ENCODE results near the gene DENND1A.

The DENND1A gene

GRCh38 chr9:123447934-123448646 lies 481.8 kb downstream of the DENND1A start:
- Histone ChIP-seq H3K9me2 (replicated peaks; ENCODE audit: insufficient read depth, low read length) (no peaks in the 10 kb centered on the region), H3K9me3 (ENCODE audit: insufficient read depth, low read length) (no peaks in the 10 kb centered on the region), H3K79me2 (ENCODE audit: insufficient read depth, low read length) (no peaks in the 10 kb centered on the region), H3K27ac (ENCODE audit: low read depth, low read length) (no peak overlapping the region), H2AFZ (ENCODE audit: low read depth, low read length, severe bottlenecking) (no peak overlapping the region), H3K36me3 (ENCODE audit: low read length) (no peaks in the 10 kb centered on the region), H3K9ac (ENCODE audit: low read length) (no peak overlapping the region), H3F3A (ENCODE audit: insufficient read depth) (no peaks in the 10 kb centered on the region), H3K4me3 (ENCODE audit: insufficient read depth, low read length, poor library complexity, severe bottlenecking) (no peak overlapping the region), H4K20me1 (ENCODE audit: low read depth, low read length) (no peaks in the 10 kb centered on the region), H3K4me2 (ENCODE audit: low read depth, low read length, poor library complexity, severe bottlenecking) (no peak overlapping the region), H3K27me3 (ENCODE audit: low read length) (no peaks in the 10 kb centered on the region)
- no peak for TF ChIP-seq EZH2phosphoT487 (conservative IDR thresholded peaks at IDR 0.05; ENCODE audit: low read length)
- TF ChIP-seq, protein P1, sequence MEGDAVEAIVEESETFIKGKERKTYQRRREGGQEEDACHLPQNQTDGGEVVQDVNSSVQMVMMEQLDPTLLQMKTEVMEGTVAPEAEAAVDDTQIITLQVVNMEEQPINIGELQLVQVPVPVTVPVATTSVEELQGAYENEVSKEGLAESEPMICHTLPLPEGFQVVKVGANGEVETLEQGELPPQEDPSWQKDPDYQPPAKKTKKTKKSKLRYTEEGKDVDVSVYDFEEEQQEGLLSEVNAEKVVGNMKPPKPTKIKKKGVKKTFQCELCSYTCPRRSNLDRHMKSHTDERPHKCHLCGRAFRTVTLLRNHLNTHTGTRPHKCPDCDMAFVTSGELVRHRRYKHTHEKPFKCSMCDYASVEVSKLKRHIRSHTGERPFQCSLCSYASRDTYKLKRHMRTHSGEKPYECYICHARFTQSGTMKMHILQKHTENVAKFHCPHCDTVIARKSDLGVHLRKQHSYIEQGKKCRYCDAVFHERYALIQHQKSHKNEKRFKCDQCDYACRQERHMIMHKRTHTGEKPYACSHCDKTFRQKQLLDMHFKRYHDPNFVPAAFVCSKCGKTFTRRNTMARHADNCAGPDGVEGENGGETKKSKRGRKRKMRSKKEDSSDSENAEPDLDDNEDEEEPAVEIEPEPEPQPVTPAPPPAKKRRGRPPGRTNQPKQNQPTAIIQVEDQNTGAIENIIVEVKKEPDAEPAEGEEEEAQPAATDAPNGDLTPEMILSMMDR (IDR thresholded peaks at IDR 0.05; ENCODE audit: insufficient read depth, low read length, poor library complexity, severe bottlenecking): no peak

DNA sequence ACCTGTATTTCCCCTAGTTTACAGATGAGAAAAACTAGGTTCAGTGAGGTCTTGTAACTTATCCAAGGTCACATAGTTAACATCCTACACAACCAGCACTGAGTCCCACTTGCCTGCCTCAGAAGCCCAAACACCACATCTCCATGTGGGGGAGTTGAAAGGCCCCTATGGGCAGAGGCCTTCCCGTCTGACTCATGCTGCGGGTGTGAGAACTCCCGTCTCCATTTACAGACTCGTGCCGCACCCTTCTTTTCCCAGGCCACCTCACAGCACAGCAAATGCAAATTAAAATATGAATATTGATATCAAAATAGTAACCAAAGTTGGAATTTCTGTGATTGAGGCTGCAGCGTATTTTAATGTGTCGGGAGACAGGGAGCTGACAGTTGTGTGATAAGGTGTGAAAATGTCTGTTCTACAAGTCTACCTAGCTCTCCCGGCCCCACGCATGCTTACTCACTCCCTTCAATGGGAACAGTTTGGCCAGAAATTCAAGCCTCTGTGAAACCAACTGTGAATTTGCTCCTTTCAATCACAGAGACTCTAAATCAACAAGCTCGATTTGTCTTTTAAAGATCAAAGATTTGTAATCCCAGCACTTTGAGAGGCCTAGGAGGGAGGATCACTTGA lies 483.8 kb downstream of the DENND1A start:
- H3K9me2 ChIP-seq (replicated peaks; ENCODE audit: insufficient read depth, low read length): no peaks in the 10 kb centered on the region

DNA sequence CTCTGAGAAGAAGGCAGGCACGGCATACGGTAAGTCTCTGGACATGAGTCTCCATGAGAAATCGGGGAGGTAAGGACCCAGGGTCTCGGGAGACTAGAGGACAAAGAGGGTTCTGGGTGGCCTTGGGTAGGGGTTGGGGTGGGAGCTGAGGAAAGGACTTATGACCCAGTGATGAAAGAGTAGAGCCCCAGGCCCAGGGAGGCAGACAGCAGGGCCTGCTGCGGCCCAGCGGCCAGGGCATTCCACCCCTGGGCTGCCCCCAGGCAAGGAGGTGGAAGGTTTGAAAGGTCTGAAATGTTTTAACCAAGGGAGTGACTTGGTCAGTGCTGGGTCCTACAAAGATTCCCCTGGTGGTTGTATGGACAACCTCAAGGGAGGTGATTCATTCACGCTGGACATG lies 484.8 kb downstream of the DENND1A start:
- H3K27me3 ChIP-seq (ENCODE audit: low read length): no peaks in the 10 kb centered on the region
- H3K9me2 ChIP-seq (replicated peaks; ENCODE audit: insufficient read depth, low read length): no peaks in the 10 kb centered on the region
- no peaks in the 10 kb centered on the region for H3F3A ChIP-seq (ENCODE audit: insufficient read depth)
- no peaks in the 10 kb centered on the region for H4K20me1 ChIP-seq (ENCODE audit: low read depth, low read length)
- H3K9me3 ChIP-seq (ENCODE audit: insufficient read depth, low read length): no peaks in the 10 kb centered on the region
- no peaks in the 10 kb centered on the region for H3K36me3 ChIP-seq (ENCODE audit: low read length)
- H3K9ac ChIP-seq (ENCODE audit: low read length): no peak overlapping the region
- H3K27ac ChIP-seq (ENCODE audit: low read depth, low read length): no peak overlapping the region
- TF ChIP-seq, protein P1 (IDR thresholded peaks at IDR 0.05; ENCODE audit: insufficient read depth, low read length, poor library complexity, severe bottlenecking): no peak
- no peak for TF ChIP-seq EZH2phosphoT487 (conservative IDR thresholded peaks at IDR 0.05; ENCODE audit: low read length)
- H3K4me3 ChIP-seq (ENCODE audit: insufficient read depth, low read length, poor library complexity, severe bottlenecking): no peak overlapping the region
- H3K79me2 ChIP-seq (ENCODE audit: insufficient read depth, low read length): no peaks in the 10 kb centered on the region
- no peak overlapping the region for H3K4me2 ChIP-seq (ENCODE audit: low read depth, low read length, poor library complexity, severe bottlenecking)
- no peak overlapping the region for H2AFZ ChIP-seq (ENCODE audit: low read depth, low read length, severe bottlenecking)

More for the DNA sequence above, 483.8 kb downstream of the DENND1A start:
- no peak for TF ChIP-seq EZH2phosphoT487 (conservative IDR thresholded peaks at IDR 0.05; ENCODE audit: low read length)
- Histone ChIP-seq H2AFZ (ENCODE audit: low read depth, low read length, severe bottlenecking) (no peak overlapping the region), H3K9ac (ENCODE audit: low read length) (no peak overlapping the region), H3K36me3 (ENCODE audit: low read length) (no peaks in the 10 kb centered on the region), H3K4me3 (ENCODE audit: insufficient read depth, low read length, poor library complexity, severe bottlenecking) (no peak overlapping the region), H4K20me1 (ENCODE audit: low read depth, low read length) (no peaks in the 10 kb centered on the region), H3K79me2 (ENCODE audit: insufficient read depth, low read length) (no peaks in the 10 kb centered on the region), H3K4me2 (ENCODE audit: low read depth, low read length, poor library complexity, severe bottlenecking) (no peak overlapping the region), H3F3A (ENCODE audit: insufficient read depth) (no peaks in the 10 kb centered on the region), H3K27me3 (ENCODE audit: low read length) (no peaks in the 10 kb centered on the region), H3K27ac (ENCODE audit: low read depth, low read length) (no peak overlapping the region), H3K9me3 (ENCODE audit: insufficient read depth, low read length) (no peaks in the 10 kb centered on the region)

DNA sequence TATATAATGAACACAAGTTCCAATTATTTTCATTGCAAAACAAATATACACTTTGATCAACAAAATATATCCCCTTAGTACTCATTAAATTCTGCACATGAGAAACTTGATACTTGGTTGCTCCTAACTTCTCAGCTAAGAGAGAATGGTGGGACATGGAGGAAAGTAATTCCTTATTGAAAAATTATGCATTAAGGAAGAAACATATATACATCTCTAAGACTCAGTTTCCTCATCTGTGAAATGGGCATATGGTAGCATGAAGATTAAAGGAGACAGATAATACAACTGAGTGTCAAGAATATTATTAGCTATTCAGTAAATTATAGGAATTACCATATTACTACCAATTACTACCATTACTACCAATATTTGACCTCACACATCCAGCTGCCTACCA lies 488.2 kb downstream of the DENND1A start:
- Histone ChIP-seq H3F3A (ENCODE audit: insufficient read depth) (no peaks in the 10 kb centered on the region), H3K79me2 (ENCODE audit: insufficient read depth, low read length) (no peaks in the 10 kb centered on the region), H3K9me2 (replicated peaks; ENCODE audit: insufficient read depth, low read length) (no peaks in the 10 kb centered on the region), H3K27ac (ENCODE audit: low read depth, low read length) (no peak overlapping the region), H3K9ac (ENCODE audit: low read length) (no peak overlapping the region), H3K36me3 (ENCODE audit: low read length) (no peaks in the 10 kb centered on the region), H3K9me3 (ENCODE audit: insufficient read depth, low read length) (no peaks in the 10 kb centered on the region), H3K27me3 (ENCODE audit: low read length) (no peaks in the 10 kb centered on the region), H2AFZ (ENCODE audit: low read depth, low read length, severe bottlenecking) (no peak overlapping the region), H3K4me3 (ENCODE audit: insufficient read depth, low read length, poor library complexity, severe bottlenecking) (no peak overlapping the region), H3K4me2 (ENCODE audit: low read depth, low read length, poor library complexity, severe bottlenecking) (no peak overlapping the region), H4K20me1 (ENCODE audit: low read depth, low read length) (no peaks in the 10 kb centered on the region)
- TF ChIP-seq, protein P1 (IDR thresholded peaks at IDR 0.05; ENCODE audit: insufficient read depth, low read length, poor library complexity, severe bottlenecking): no peak
- no peak for TF ChIP-seq EZH2phosphoT487 (conservative IDR thresholded peaks at IDR 0.05; ENCODE audit: low read length)

Measured in SU-DHL-6 (cell line).